SK-N-SH treated with all-trans-retinoic acid at 6 μM for 48 hours (cell line): ENCODE results near the gene ARID1B.

Experiments
- ATAC-seq: fragments of 200-7000 bp; cut with Tn5 transposase; 3 replicates; pipeline ENCODE4 v1.9.1; 2020; ENCODE audit warnings: mild to moderate bottlenecking, moderate library complexity
- ARNTL ChIP-seq: fragments of 450-650 bp; formaldehyde crosslinking; IDR thresholded peaks from 2 replicates; pipeline ENCODE4 v1.5.0; 2020; ENCODE audit warnings: low read depth, mild to moderate bottlenecking, moderate library complexity, borderline replicate concordance
- BACH2 ChIP-seq: fragments of 250-450 bp; sonication (Bioruptor Pico); IDR thresholded peaks from 2 replicates; pipeline ENCODE4 v1.9.0; 2021; ENCODE audit warnings: mild to moderate bottlenecking, borderline replicate concordance
- ESRRG ChIP-seq: fragments of 250-450 bp; sonication (Bioruptor Pico); IDR thresholded peaks from 2 replicates; pipeline ENCODE4 v1.6.1; 2021; ENCODE audit warnings: mild to moderate bottlenecking
- ISL1 ChIP-seq: fragments of 250-450 bp; sonication (Bioruptor Pico); IDR thresholded peaks from 2 replicates; pipeline ENCODE4 v2.1.2; 2022; ENCODE audit warnings: mild to moderate bottlenecking, moderate library complexity
- OSR1 ChIP-seq: fragments of 250-450 bp; sonication (Bioruptor Pico); IDR thresholded peaks from 2 replicates; pipeline ENCODE4 v1.8.0; 2022; ENCODE audit warnings: moderate library complexity, mild to moderate bottlenecking, inconsistent platforms
- PPARA ChIP-seq: fragments of 250-450 bp; sonication (Bioruptor Pico); IDR thresholded peaks from 2 replicates; pipeline ENCODE4 v1.5.0; 2020; ENCODE audit warnings: mild to moderate bottlenecking, borderline replicate concordance
- RARB ChIP-seq: fragments of 250-450 bp; sonication (Bioruptor Pico); IDR thresholded peaks from 2 replicates; pipeline ENCODE4 v1.8.0; 2021; ENCODE audit warnings: mild to moderate bottlenecking, moderate library complexity
- SNAI2 ChIP-seq: fragments of 250-450 bp; sonication (Bioruptor Pico); IDR thresholded peaks from 2 replicates; pipeline ENCODE4 v1.5.0; 2020; ENCODE audit warnings: mild to moderate bottlenecking, moderate library complexity
- TCF4 ChIP-seq: fragments of 250-450 bp; sonication (Bioruptor Pico); IDR thresholded peaks from 2 replicates; pipeline ENCODE4 v1.8.0; 2021; ENCODE audit warnings: mild to moderate bottlenecking, moderate library complexity, borderline replicate concordance
- TOX ChIP-seq: fragments of 250-450 bp; sonication (Bioruptor Pico); IDR thresholded peaks from 2 replicates; pipeline ENCODE4 v1.8.0; 2021; ENCODE audit warnings: mild to moderate bottlenecking, moderate library complexity, borderline replicate concordance
- ZC3H10 ChIP-seq: fragments of 250-450 bp; sonication (Bioruptor Pico); IDR thresholded peaks from 2 replicates; pipeline ENCODE4 v1.5.1; 2021; ENCODE audit warnings: mild to moderate bottlenecking, moderate library complexity
- ZFP30 ChIP-seq: fragments of 450-650 bp; formaldehyde crosslinking; IDR thresholded peaks from 2 replicates; pipeline ENCODE4 v1.5.0; 2022; ENCODE audit warnings: mild to moderate bottlenecking, moderate library complexity
- ZNF70 ChIP-seq: fragments of 450-650 bp; formaldehyde crosslinking; IDR thresholded peaks from 2 replicates; pipeline ENCODE4 v1.5.0; 2020; ENCODE audit warnings: mild to moderate bottlenecking, moderate library complexity
- ZNF8 ChIP-seq: fragments of 450-650 bp; formaldehyde crosslinking; IDR thresholded peaks from 2 replicates; pipeline ENCODE4 v1.5.0; 2020; ENCODE audit warnings: mild to moderate bottlenecking, moderate library complexity
- TF ChIP-seq, protein P1 (sequence below): fragments of 250-450 bp; sonication (Bioruptor Pico); IDR thresholded peaks from 2 replicates; pipeline ENCODE4 v1.5.0; 2020; ENCODE audit warnings: mild to moderate bottlenecking, moderate library complexity
- TF ChIP-seq, protein P2 (sequence below): fragments of 250-450 bp; sonication (Bioruptor Pico); IDR thresholded peaks from 2 replicates; pipeline ENCODE4 v1.8.0; 2020; ENCODE audit warnings: mild to moderate bottlenecking, moderate library complexity, borderline replicate concordance
- TF ChIP-seq, protein P3 (sequence below): fragments of 250-450 bp; sonication (Bioruptor Pico); IDR thresholded peaks from 2 replicates; pipeline ENCODE4 v1.8.0; 2021; ENCODE audit warnings: low read depth, mild to moderate bottlenecking, moderate library complexity, borderline replicate concordance
- TF ChIP-seq, protein P4 (sequence below): fragments of 250-450 bp; sonication (Bioruptor Pico); IDR thresholded peaks from 2 replicates; pipeline ENCODE4 v1.5.1; 2021; ENCODE audit warnings: mild to moderate bottlenecking, moderate library complexity

The ARID1B gene

DNA sequence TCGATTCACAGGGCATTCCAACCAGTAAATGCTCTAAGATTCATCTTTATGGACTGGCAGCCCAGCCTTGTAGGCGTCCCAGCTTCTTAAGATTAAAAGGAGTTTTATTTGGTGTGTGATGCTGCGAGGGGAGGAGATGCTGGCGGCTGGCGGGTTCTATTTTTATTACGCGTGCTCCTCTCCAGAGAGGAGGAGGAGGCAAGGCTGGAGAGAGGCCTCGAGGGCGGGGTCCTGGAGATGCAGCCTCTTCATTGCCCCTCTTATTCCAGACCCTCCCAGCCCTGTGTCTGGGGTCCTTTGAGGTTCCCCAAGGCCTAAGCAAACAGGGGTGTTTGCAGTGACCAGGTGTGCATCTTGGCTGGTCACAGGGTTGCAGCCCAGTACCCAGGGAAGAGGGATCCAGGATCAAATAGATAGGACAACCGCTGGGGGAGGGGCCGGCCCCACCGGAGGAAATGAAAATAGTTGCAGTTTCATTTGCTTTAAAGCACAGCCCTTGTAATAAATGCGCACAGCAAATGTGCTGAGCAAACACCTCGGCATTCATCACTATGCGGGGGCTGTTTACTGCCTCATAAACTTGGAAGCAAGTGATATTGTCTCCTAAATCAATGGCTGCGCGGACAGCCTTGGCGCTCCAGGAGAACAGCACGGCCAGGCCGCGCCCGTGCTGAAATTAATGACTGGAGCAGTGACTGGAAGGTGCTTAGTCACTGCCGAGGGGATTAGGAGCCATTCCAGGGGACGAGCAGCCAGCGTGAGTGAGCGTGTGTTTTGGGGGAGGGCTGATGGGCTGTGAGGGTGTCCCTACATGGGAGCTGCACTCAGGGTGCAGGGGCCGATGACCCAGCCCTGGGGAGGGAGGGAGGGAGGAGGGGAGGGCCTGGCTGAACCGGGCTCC is 463.1 kb downstream of the ARID1B start:
- no peak for ATAC-seq
- TF ChIP-seq TOX (CRISPR knock-in tag), result no peak
- TF ChIP-seq, protein P1, sequence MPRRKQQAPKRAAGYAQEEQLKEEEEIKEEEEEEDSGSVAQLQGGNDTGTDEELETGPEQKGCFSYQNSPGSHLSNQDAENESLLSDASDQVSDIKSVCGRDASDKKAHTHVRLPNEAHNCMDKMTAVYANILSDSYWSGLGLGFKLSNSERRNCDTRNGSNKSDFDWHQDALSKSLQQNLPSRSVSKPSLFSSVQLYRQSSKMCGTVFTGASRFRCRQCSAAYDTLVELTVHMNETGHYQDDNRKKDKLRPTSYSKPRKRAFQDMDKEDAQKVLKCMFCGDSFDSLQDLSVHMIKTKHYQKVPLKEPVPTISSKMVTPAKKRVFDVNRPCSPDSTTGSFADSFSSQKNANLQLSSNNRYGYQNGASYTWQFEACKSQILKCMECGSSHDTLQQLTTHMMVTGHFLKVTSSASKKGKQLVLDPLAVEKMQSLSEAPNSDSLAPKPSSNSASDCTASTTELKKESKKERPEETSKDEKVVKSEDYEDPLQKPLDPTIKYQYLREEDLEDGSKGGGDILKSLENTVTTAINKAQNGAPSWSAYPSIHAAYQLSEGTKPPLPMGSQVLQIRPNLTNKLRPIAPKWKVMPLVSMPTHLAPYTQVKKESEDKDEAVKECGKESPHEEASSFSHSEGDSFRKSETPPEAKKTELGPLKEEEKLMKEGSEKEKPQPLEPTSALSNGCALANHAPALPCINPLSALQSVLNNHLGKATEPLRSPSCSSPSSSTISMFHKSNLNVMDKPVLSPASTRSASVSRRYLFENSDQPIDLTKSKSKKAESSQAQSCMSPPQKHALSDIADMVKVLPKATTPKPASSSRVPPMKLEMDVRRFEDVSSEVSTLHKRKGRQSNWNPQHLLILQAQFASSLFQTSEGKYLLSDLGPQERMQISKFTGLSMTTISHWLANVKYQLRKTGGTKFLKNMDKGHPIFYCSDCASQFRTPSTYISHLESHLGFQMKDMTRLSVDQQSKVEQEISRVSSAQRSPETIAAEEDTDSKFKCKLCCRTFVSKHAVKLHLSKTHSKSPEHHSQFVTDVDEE (CRISPR knock-in tag), result no peak
- TF ChIP-seq ISL1 (CRISPR knock-in tag), result no peak
- no peak for TF ChIP-seq TCF4 (CRISPR knock-in tag)
- no peak for TF ChIP-seq RARB (CRISPR knock-in tag)
- no peak for TF ChIP-seq ZNF70 (CRISPR knock-in tag)
- TF ChIP-seq, protein P2, sequence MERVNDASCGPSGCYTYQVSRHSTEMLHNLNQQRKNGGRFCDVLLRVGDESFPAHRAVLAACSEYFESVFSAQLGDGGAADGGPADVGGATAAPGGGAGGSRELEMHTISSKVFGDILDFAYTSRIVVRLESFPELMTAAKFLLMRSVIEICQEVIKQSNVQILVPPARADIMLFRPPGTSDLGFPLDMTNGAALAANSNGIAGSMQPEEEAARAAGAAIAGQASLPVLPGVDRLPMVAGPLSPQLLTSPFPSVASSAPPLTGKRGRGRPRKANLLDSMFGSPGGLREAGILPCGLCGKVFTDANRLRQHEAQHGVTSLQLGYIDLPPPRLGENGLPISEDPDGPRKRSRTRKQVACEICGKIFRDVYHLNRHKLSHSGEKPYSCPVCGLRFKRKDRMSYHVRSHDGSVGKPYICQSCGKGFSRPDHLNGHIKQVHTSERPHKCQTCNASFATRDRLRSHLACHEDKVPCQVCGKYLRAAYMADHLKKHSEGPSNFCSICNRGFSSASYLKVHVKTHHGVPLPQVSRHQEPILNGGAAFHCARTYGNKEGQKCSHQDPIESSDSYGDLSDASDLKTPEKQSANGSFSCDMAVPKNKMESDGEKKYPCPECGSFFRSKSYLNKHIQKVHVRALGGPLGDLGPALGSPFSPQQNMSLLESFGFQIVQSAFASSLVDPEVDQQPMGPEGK, result no peak
- TF ChIP-seq ZNF8, result no peak
- TF ChIP-seq ARNTL (CRISPR knock-in tag), result no peak
- no peak for TF ChIP-seq OSR1 (CRISPR knock-in tag)
- TF ChIP-seq BACH2, result no peak
- TF ChIP-seq ZFP30 (CRISPR knock-in tag), result no peak
- TF ChIP-seq, protein P3, sequence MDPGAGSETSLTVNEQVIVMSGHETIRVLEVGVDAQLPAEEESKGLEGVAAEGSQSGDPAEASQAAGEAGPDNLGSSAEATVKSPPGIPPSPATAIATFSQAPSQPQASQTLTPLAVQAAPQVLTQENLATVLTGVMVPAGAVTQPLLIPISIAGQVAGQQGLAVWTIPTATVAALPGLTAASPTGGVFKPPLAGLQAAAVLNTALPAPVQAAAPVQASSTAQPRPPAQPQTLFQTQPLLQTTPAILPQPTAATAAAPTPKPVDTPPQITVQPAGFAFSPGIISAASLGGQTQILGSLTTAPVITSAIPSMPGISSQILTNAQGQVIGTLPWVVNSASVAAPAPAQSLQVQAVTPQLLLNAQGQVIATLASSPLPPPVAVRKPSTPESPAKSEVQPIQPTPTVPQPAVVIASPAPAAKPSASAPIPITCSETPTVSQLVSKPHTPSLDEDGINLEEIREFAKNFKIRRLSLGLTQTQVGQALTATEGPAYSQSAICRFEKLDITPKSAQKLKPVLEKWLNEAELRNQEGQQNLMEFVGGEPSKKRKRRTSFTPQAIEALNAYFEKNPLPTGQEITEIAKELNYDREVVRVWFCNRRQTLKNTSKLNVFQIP, result no peak
- no peak for TF ChIP-seq SNAI2 (CRISPR knock-in tag)
- no peak for TF ChIP-seq ZC3H10
- TF ChIP-seq PPARA (CRISPR knock-in tag), result no peak
- TF ChIP-seq ESRRG (CRISPR knock-in tag), result no peak

DNA sequence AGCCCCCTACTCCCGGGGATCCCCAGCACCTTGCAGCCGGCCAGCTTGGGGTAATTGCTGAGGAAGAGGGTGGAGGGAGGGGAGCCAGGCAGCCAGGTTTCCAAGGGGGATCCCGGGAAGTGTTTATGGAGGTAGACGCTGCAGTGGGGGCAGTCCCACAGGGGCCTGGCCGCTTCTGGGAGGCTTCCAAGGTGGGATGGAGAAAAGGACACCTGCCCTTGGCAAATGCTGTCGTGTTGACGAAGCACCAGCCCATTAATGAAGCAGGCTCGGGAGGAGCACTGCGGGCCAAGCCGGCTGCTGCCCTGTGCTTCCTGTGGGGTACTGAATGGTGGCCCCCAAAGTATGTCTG is 463.8 kb downstream of the ARID1B start:
- ATAC-seq, result no peak

More for the DNA sequence above, 463.8 kb downstream of the ARID1B start:
- TF ChIP-seq ZC3H10, result no peak
- TF ChIP-seq, protein P4, sequence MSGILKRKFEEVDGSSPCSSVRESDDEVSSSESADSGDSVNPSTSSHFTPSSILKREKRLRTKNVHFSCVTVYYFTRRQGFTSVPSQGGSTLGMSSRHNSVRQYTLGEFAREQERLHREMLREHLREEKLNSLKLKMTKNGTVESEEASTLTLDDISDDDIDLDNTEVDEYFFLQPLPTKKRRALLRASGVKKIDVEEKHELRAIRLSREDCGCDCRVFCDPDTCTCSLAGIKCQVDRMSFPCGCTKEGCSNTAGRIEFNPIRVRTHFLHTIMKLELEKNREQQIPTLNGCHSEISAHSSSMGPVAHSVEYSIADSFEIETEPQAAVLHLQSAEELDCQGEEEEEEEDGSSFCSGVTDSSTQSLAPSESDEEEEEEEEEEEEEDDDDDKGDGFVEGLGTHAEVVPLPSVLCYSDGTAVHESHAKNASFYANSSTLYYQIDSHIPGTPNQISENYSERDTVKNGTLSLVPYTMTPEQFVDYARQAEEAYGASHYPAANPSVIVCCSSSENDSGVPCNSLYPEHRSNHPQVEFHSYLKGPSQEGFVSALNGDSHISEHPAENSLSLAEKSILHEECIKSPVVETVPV, result no peak
- no peak for TF ChIP-seq TCF4 (CRISPR knock-in tag)
- TF ChIP-seq, protein P1 (CRISPR knock-in tag), result no peak
